NCI-H187 (cell line): ENCODE measurements around the gene SMIM3.
"Not testable (repeated sequence)": the region's sequence is repeated elsewhere in the genome, so short reads cannot be mapped to it uniquely, and the experiment has no call there.

Source experiments
- DNase-seq, 2 experiments: peaks; one replicate each; lab custom pipeline; 2025; lab: John Stamatoyannopoulos, UW

The SMIM3 gene

DNA sequence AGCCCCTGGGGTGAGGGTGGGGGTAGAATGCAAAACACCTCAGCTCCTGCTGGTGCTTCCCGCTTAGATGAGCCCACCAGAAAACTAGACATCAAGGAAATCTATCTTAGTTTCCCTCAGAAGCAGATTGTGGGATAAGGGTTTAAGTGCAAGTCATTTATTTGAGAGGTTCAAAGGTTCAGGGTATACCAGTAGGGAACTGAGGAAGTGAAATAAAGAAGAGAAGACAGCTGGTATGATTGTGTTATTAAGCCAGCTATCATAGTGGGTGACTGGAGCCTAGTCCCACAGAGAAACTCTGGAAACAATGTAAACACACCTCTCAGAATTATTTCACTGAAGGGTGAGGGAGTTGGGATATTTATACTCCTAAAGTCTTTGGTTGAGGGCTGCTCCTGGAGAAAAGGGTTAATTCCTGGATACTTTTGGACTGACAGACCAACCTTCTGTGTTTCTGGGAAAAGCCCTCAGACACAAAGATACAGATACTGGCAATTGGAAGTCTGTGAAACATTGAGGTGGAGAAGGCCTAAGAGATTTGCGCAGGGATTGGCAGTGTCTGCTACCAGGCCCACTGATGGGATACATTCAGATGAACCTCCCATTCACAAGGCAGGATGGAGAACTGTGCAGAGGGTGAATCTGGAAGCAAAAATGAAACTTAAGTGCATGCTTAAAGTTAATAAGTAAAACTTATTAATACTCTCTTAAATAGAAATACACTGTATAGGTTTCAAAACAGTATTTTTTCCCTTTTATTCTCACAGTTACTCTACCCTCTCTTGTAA is 13.4 kb upstream of the SMIM3 start:
- DNase-seq = no peak

DNA sequence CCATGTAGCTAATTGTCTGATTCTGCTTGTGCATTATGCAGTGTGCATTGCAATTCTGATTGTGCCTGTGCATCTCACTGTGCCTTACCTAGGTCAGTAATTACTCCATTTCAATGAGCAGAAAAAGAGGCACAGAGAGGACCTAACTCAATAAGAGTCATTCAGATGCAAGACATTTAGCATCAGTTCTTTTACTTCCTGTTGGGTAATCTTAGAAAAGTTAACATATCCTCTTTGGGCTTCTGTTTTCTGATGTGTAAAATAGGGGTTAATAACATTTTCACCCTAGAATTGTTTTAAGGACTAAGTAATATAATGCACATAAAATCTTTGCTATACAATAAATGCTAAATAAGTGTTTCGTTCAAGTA is 12.8 kb upstream of the SMIM3 start:
- DNase-seq = no peak

DNA sequence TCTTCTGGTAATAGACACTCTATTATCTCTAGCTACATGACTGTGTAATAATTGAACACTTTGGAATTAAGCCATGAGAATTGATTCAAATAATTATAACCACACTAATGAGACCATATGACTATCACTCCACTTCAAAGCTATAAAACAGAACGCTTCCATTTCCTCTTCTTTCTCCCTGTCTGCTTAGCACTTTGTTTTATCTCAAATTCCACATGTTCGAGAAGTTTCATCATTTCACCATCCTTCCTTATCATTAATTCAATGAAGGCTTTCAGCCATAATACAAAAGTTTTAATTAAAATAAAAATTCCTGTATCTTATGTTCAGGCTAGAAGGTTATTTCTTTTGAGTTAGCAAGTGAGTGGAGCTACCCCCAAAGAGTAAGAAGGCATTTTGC is 12.3 kb upstream of the SMIM3 start:
- DNase-seq = no peak

DNA sequence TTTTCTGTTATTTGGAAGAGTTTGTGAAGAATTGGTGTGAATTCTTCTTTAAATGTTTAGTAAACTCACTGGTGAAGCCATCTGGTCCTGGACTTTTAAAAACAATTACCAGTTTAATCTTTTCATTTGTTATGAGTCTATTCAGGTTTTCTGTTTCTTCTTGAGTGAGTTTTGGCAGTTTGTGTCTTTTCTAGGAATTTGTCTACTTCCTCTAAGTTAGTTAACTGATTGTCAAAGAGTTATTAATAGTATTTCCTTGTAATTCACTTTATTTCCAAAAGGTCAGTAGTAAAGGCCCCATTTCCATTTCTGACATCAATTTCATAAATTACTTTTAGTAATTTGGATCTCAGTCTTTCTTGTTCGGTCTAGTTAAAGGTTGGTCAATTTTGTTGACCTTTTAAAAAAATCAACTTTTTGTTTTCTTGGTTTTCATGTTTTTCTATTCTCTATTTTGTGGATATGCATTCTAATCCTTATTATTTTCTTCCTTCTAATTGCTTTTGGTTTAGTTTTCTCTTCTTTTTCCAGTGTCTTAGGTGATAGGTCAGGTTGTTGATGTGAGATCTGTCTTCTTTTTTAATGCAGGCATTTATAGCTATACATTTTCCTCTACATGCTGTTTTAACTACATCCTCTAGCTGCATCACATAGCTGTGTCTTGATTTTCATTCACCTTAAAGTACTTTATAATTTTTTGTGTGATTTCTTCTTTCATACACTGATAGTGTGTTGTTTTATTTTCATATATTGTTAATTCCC is 7.3 kb upstream of the SMIM3 start:
- no peak for DNase-seq

DNA sequence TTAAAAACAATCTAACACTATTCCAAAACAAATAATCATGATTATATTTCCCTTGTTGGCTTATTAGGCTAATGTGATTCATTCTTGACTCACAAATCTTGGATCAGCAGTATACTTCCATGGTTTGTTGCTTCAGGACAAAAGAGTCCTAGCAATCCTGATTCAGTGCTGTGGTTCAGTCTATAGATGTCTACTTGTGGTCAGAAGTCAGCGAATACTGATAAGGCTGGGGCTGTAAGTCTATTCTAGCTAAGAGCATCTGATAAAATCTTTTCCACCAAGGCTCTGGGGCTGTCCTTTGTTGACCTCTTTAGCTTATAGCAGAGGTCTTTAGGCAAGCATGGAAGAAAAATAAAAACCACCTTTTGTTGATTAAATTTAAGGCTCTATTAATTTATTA is 4.4 kb upstream of the SMIM3 start:
- DNase-seq = no peak

DNA sequence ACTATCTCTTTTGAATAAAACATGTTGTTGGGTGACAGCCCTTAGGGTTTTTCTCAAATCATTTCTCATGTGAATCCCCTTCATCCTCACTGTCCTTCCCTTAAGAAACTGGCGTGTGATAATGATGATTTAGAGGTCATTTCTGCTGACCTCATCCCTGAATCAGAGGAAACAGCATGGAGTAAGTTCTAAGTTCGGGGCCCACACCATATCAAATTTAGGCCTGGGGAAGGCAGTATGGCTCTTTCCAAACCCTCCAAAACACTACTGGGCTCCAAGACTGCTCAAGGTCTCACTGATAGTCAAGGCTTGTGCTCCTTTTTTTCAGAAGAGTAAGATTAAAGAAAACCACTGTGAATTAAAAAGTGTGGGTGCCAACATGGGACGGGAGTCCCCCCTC is 872 bp upstream of the SMIM3 start:
- no peak for DNase-seq

DNA sequence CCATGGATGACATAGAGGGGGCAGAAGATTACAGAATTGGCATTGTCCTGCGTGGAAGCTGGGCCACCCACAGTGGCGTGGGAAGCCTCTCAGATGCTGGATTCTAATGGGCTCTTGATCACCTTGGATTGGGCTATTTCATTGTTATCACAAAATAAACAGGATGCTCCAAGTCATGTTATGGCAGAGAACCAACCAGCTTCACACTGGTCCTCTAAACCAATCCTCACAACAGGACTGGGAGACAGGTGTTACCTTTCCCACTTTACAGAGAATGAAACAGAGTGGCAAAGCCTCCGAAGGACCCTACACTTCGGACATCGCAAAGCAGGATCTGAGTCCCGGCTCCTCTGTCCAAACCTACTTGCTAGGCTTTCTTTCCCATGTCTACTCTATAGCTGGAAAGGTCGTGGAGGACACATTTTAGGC is 455 bp upstream of the SMIM3 start:
- DNase-seq = no peak

DNA sequence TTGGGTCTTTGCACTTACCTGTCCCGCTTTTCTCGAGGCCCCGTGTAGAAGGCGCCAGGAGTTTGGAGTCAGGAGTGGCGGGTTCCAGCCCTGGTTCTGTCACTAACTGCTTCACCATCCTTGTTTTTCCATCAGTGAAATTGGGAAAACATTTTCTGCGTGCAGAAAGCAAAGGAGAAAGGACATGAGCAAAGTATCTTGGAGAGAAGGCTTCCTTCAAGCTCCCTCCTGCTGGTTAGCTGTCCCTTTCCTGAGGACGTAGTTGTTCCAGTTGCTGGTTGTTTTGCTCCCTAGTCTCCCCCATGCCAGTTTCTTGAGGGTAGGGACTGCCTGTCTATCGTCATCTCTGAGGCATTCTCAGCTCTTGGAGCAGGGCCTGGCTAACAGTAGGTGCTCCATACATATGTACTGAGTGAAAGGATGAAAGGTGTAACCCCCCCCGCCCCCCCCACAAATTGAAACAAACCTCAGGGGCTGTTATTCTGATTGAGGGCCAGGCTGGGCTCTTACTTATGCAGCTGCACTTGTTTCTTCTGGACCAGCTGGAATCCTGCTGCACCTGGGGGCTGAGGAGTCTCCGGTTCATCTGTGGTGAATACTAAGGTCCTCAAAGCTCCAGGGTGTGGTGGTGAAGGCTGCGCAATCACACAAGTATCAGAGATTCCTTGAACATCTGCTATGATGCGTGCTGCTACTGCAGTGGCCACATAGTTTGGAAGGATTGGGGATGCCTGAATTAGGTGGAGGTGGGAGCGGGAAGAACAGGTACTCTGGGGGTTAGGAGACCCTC is 1.0 kb downstream of the SMIM3 start:
- no peak for DNase-seq

DNA sequence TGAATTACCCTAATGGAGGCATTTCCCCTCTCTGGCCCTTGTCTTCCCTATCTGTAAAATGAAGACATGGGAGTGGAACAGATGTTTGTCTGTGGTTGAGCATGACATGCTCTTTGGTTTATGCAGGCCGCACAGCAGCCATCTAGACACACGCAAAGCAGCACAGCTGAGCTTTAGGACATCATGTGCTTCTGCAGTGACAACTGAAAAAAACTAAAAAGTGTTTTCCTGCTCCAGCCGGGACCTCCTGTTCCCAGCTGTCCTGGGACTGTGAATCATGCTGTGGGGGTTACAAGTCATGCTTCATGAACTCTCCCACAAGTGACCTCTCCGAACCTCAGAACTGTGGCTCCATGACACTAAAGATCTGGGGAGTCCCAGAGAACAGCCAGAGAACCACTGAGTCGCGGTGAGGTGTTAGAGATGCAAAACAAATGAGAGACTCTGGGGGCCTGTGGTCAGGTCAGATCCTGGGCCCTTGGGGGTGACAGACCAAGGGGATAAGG is 1.7 kb downstream of the SMIM3 start:
- no peak for DNase-seq

DNA sequence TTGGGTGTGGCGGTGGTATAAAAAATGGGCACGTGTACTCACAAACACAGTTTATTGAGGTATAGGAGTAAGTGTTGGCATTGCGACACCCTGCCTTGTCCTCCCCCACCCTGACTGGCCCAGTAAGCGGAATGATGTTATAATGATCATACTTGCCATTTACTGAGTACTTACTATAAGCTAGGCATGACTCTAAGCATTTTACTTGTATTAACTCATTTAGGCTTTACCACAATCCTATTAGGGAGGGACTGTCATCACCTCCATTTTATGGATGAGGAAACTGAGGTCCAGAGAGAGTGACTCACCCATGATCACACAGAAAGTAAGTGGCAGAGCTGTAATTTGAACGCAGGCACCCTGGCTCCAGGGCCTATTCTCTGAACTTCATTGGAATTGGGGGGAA is 2.3 kb downstream of the SMIM3 start:
- no peak for DNase-seq

DNA sequence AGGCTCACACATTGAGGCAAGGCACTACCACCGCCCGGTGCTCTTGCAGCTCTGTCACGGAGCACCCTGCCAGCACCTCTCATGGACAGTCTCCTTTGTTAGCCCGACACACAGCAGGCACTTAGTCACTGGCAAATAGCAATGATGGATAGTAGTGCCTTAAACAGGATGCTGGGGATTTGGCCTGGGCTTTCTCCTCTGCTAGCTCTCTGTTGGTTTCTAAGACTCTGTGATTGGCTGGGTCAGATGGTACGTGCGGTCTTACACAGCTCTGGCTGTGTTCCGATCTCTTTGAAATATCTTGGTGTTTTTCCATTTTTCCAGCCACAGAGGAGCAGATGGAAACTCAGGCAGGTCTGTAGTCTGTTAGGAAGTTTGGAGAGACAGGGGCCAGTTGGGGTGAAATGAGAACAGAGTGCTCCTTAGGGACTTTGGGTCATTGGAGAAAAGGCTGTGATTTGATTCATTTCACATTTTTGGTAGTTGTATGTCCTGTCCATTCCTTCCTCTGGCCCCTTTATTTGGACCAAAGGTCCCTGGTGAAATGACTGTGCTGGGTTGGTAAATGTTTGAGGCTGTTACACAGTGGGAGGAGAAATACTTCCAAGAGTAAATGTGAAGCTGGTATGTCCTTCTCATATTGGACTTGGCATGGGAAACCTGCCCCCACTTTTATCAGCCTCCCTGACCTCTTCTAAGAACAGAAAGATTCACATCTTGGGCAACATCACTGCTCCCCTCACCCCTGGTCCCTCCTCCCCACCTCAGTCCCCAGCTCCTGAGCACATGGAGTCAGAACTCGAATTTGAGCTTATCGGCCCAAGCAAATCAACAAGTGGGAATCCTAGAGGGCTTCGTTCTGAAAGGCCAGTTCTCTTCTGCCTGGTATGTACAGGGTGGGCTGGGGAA is 3.4 kb downstream of the SMIM3 start:
- DNase-seq = no peak

DNA sequence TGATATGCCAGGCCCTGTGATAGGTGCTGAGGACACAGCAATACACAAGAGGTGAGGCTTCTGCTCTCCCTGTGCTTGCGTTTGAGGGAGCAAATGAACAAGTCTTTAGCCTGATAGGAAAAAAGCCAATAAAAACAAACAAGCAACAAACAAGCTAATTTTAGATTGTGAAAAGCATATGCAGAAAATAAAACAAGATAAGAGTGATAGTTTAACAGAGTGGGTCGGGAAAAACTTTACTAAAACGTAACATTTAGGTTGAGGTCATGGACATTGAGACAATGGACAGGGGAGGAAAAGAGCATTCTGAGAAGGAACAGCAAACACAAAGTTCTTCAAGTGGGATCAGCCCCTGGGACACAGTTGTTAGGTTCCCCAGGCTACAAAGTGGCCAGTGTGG is 4.3 kb downstream of the SMIM3 start:
- DNase-seq = no peak

DNA sequence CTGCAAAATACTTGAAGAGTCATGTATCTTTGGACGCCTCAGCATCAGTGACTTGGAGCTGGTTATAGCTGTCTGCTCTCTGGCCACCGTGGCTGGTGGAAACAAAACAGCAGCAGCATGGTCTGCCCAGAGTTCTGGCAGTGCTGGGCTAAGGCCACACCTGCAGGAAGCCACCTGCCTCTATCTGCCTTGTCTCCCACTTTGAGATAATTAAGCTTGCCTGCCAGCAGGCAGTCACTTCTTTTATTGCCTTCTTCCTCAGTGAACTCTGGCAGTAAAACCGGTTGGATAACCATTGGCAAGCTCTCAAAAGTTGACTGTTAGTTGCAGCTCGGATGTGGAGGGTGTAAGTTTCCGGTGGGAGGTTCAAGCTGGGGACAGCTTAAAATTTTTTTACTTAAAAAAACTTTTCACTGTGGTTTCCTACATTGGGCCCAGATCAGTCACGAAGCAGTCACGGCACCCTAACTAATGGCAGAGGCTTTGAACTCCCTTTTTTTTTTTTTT is 4.9 kb downstream of the SMIM3 start:
- no peak for DNase-seq

DNA sequence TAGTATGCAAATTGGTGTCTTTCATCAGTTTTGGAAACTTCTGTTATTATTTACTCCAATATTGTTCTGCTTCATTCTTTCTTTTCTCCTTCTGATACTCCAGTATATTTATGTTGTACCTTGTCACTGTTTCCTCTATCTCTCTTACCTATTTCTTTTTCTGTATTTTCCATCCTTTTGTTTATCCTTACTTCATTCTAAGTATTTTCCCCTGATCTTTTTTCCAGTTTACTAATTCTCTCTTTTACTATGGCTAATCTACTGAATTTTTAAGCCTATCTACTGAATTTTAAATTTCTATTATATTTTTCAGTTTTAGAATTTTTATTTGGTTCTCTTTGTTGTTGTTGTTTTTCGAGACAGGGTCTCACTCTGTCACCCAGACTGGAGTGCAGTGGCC is 7.4 kb downstream of the SMIM3 start:
- DNase-seq = no peak

DNA sequence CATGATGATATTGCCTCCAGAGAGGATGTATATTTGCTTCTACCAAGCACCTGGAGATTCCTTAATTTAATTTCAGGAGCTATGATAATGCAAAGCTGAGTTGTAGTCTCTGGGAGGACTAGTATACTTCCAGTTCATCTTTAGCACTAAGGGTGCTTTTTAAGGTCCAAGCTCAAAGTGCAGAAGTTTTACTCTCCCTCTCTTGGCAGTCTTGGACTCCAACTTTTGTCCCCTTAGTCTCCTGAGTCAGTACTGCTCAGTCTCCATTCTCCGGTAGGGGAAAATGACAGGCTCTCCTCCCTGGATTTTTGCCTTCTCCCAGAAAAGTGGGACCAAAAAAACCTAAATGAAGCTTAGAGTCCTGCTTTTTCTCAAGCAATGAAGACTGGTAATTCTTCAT is 8.3 kb downstream of the SMIM3 start:
- DNase-seq = no peak

DNA sequence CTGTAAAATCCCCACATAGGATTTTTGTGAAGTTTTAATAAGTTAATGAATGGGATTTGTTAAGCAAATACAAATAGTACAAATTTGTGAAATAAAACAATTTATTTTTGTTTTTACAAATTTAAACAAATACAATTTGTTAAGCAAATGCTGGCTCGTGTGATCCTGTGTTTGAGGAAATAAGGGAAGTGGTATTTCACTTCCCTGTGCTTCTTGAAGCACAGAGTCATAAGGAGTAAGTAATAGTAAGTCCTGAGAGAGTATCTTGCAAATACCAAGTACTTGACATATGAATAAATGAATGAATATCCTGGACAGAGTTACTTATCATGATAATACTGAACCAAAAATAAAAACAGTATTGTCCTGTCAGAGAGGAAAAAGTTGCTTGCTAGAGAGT is 9.1 kb downstream of the SMIM3 start:
- no peak for DNase-seq

DNA sequence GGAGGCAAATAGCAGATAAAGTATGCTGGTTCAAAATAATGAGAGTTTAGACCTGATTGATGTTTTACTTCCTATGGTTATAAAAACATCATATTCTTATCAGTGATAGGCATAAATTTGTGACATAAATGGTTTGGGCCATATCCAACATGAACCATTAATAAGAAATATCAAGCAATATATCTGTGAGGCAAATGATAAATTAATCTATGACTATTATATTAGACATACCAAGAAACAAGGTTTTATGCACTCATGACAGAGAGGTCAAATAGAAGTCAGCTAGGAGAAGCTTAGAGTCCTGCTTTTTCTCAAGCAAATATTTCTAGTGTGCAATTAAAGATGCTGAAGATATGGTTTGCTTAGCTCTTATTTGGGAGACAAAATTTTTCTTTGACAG is 10.4 kb downstream of the SMIM3 start:
- DNase-seq = no peak

DNA sequence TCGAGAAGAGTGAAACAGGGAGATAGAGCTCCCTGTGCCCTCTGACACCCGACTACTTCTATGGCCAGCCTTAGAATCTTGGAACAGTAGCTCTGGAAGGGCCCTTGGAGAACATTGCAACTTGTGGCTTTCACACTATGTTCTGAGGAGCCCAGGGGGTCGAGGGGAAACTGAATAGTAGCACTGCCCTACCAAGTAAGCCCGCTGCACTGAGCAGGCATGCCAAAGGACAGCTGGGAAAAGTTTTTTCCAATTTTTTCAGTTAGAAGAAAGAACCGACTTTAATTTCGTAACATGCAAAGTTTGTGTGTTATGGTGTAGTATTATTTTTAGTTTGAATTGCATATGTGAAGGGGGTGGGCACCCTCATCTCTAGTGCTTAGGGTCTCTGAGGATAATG is 10.9 kb downstream of the SMIM3 start:
- no peak for DNase-seq

DNA sequence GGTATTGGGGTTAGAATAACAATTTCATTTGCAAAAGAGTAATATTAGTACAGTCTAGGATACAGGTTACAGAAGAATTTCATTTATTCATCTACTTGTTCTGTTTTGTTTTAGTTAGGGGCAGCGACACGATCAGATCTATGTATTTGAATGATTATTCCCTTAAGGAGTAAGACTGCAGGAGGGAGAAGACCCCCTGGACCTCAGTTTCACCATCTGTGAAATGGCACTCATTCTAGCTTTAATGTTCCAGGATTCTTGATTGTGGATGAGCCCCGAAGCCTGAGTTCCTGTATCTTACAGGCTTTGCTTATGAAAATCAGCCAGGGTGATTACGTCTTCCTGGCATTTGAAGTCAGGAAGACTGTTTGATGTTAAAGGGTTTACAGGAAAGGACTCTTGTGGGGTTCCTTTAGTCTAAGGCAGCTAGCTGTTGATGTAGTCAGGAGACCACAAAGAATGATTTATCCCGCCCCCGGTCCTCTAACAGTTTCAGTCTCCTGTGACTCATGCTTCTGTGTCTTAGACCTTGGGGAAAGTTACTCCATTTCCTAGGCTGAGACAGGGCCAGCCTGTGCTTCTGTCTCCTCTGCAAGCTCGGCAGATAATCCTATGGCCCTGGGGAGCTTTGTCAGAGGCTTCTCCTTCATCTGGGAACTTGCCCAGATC is 11.5 kb downstream of the SMIM3 start:
- no peak for DNase-seq

DNA sequence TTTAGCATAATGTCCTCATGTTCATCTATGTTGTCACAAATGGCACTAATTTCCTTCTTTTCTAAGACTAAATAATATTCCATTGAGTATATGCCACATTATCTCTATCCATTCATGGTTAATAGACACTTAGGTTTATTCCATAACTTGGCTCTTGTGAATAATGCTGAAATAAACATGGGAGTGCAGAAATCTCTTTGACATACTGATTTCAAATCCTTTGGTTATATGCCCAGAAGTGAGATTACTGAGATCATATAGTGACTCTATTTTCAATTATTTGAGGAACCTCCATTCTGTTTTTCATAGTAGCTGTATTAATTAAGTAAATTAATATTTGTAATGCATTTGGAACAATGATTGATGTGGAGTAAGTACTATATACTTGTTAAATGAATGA is 13.0 kb downstream of the SMIM3 start:
- DNase-seq = no peak

DNA sequence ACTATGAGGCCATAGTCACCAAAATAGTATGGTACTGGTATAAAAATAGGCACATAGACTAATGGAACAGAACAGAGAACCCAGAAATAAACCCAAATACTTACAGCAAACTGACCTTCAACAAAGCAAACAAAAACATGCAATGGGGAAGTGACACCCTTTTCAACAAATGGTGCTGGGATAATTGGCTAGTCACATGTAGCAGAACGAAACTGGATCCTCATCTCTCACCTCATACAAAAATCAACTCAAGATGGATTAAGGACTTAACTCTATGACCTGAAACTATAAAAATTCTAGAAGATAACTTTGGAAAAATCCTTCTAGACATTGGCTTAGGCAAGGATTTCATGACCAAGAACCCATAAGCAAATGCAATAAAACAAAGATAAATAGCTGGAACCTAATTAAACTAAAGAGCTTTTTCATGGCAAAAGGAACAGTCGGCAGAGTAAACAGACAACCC is 14.9 kb downstream of the SMIM3 start:
- not testable (repeated sequence) for DNase-seq
